Right lobe of liver (tissue), 6 donors: ENCODE results near the gene PISD. TPM values are rescaled to one million over a fixed set of nuclear protein-coding genes. Genes with fewer than 3 reads are reported as not detected.

ENCODE experiments used
- ATAC-seq, 4 donors: fragments of 200-7000 bp; cut with Tn5 transposase; one replicate each; pipeline ENCODE4 v1.9.1; 2020; ENCODE audit warnings: mild to moderate bottlenecking in 4 of 4, moderate library complexity in 4 of 4
- DNase-seq, 3 donors: peaks; one replicate each; pipeline ENCODE4 v3.0.0-alpha.2; 2020
- H3K27ac ChIP-seq, 3 donors: fragments of 200-600 bp; one replicate each; pipeline ENCODE4 v1.8.0; 2022
- H3K27me3 ChIP-seq, 2 donors: fragments of 200-600 bp; one replicate each; pipeline ENCODE4 v1.8.0; 2022
- H3K36me3 ChIP-seq, 4 donors: fragments of 200-600 bp; sonication (generic) in 1 of 4; one replicate each; pipeline versions ENCODE4 v1.5.1 to v1.8.0; 2017 to 2022; ENCODE audit warnings: control low read depth in 1 of 4
- H3K4me1 ChIP-seq, 4 donors: fragments of 200-600 bp; sonication (generic) in 1 of 4; one replicate each; pipeline versions ENCODE4 v1.5.1 to v1.8.0; 2017 to 2022; ENCODE audit warnings: control low read depth in 1 of 4
- H3K4me3 ChIP-seq, 3 donors: fragments of 200-600 bp; one replicate each; pipeline ENCODE4 v1.8.0; 2022
- H3K9me3 ChIP-seq, 4 donors: fragments of 200-600 bp; sonication (generic) in 1 of 4; one replicate each; pipeline versions ENCODE4 v1.5.1 to v1.8.0; 2017 to 2022; ENCODE audit warnings: control low read depth in 1 of 4
- CTCF ChIP-seq, 4 donors: fragments of 200-600 bp in 3 of 4; fragments of 450-650 bp in 1 of 4; IDR thresholded peaks; one replicate each; pipeline versions ENCODE4 v1.5.1 to v1.8.0; 2016 to 2022; ENCODE audit warnings: antibody characterized with exemption in 4 of 4, mild to moderate bottlenecking in 2 of 4
- POLR2A ChIP-seq: fragments of 450-650 bp; IDR thresholded peaks from one replicate; pipeline ENCODE4 v1.6.1; 2017; ENCODE audit warnings: antibody characterized with exemption, mild to moderate bottlenecking
- WGBS: methylation state at CpG from one replicate; pipeline ENCODE4 v1.1.6; 2018; ENCODE audit warnings: low coverage, low lambda C conversion rate; ENCODE audit not compliant: insufficient coverage; ENCODE audit errors: missing lambda C conversion rate; 5-methylcytosine and 5-hydroxymethylcytosine counted together
- intact Hi-C, 2 donors: fragments of 100-400 bp; cut with DNase I; formaldehyde crosslinking; loops; one replicate each; pipeline versions ENCODE4 v1.11.2 to v1.14.1; 2022
- total RNA-seq, 6 experiments: library from RNA; depleted of rRNA in 2 of 6; stranded (reverse); fragments of >200 nt in 2 of 6; fragmentation: NEBNext Ultra II Directional in 3 of 6; extraction: Animal tissue kit (Norgen Biotek cat#: 25700) in 3 of 6; gene quantifications; one replicate each; pipeline versions ENCODE4 v1.1.0 to v1.2.4, GENCODE V29; 2016 to 2023
- donor health status: DM: no; HTN: yes; CAD: no.
- donor health status: DM: no; HTN: no; CAD: no.
- donor health status: DM: no; HTN: no; CAD: no.
- donor health status: DM: no; HTN: yes; CAD: no.
- donor health status: DM: no; HTN: yes; CAD: no.

Gene PISD
- total RNA-seq, 6 experiments from 2014 or later, result 15.5 to 22.9 (median 18.1) TPM

GRCh38 chr22:31637447-31637890 lies 24.5 kb downstream of the PISD start:
- peak in 1 of 3 donors; percentile 69 for DNase-seq
- WGBS, result 66% methylated on average over 9 of the region's 10 CpGs
- H3K9me3 ChIP-seq, result no peaks in the 10 kb centered on the region
- TF ChIP-seq POLR2A (no peak), CTCF (IDR thresholded peaks at IDR 0.05) (no peak)
- ATAC-seq, result peak in 3 of 4 donors; percentile 11 to 30 (median 26)
- H3K4me3 ChIP-seq, result peak overlapping the region; percentile 1 to 28 (median 2)
- no peaks in the 10 kb centered on the region for H3K27me3 ChIP-seq
- peaks cover 0 to 18% (median 8%) of the 10 kb centered on the region in 4 donors for H3K4me1 ChIP-seq
- H3K27ac ChIP-seq, result peak overlapping the region in 2 of 3 donors; percentile 49 to 74
- peaks cover 0 to 5% (median 0%) of the 10 kb centered on the region in 4 donors for H3K36me3 ChIP-seq
- intact Hi-C loops, result no loop called here

GRCh38 chr22:31635638-31636306 lies 26.2 kb downstream of the PISD start:
- DNase-seq (peak in 2 of 3 donors; percentile 74 to 80), ATAC-seq (peak; percentile 61 to 78 (median 72))
- TF ChIP-seq POLR2A (no peak), CTCF (IDR thresholded peaks at IDR 0.05) (no peak)
- intact Hi-C loops, result no loop called here
- 69% methylated on average over 7 of the region's 13 CpGs for WGBS
- Histone ChIP-seq H3K9me3 (no peaks in the 10 kb centered on the region), H3K4me3 (no peak overlapping the region), H3K4me1 (peaks cover 0 to 18% (median 8%) of the 10 kb centered on the region in 4 donors), H3K27ac (peak overlapping the region in 2 of 3 donors; percentile 30 to 36), H3K36me3 (peaks cover 0 to 2% (median 0%) of the 10 kb centered on the region in 4 donors), H3K27me3 (no peaks in the 10 kb centered on the region)

GRCh38 chr22:31631436-31631835 lies 30.6 kb downstream of the PISD start:
- intact Hi-C loops, result loop anchor here in 1 of 2 donors (5.0 kb wide), 1 partner anchor 69 kb away; no protein-coding TSS in a partner anchor
- ATAC-seq, result no peak
- 94% methylated on average over 3 of the region's 9 CpGs for WGBS
- Histone ChIP-seq H3K4me3 (no peak overlapping the region), H3K36me3 (peaks cover 0 to 2% (median 0%) of the 10 kb centered on the region in 4 donors), H3K9me3 (no peaks in the 10 kb centered on the region), H3K27me3 (no peaks in the 10 kb centered on the region), H3K4me1 (peaks cover 0 to 36% (median 11%) of the 10 kb centered on the region in 4 donors), H3K27ac (peak overlapping the region in 2 of 3 donors; percentile 68 to 94)
- DNase-seq, result no peak
- TF ChIP-seq CTCF (IDR thresholded peaks at IDR 0.05), result no peak
- no peak for TF ChIP-seq POLR2A

- peaks cover 0 to 2% (median 0%) of the 10 kb centered on the region in 4 donors for H3K36me3 ChIP-seq
- DNase-seq (peak; percentile 76 to 85 (median 84)), ATAC-seq (peak; percentile 63 to 78 (median 65))
- peak overlapping the region; percentile 60 to 82 (median 63) for H3K4me3 ChIP-seq
- intact Hi-C loops, result loop anchor here in 1 of 2 donors (5.0 kb wide), 1 partner anchor 68 kb away; no protein-coding TSS in a partner anchor
- H3K27ac ChIP-seq, result peak overlapping the region; percentile 68 to 94 (median 80)
- no peaks in the 10 kb centered on the region for H3K27me3 ChIP-seq
- peaks cover 0 to 35% (median 9%) of the 10 kb centered on the region in 4 donors for H3K4me1 ChIP-seq
- TF ChIP-seq CTCF (IDR thresholded peaks at IDR 0.05) (no peak), POLR2A (peak; percentile 30)
- 24% methylated on average over 11 of the region's 65 CpGs for WGBS
- no peaks in the 10 kb centered on the region for H3K9me3 ChIP-seq
These were observed 31.4 kb downstream of the PISD start for GRCh38 chr22:31630331-31631329.
